Endothelial cell of umbilical vein (primary cell): ENCODE results near the gene TPMT.

Experiments
- CTCF ChIP-seq, 2 donors: IDR thresholded peaks; 1 replicate in 1 of 2; 2 replicates in 1 of 2; pipeline ENCODE4 v1.5.1; 2011; ENCODE audit warnings: low read length in 2 of 2, mild to moderate bottlenecking in 2 of 2, moderate library complexity in 2 of 2, control low read depth in 1 of 2, inconsistent platforms in 1 of 2, low read depth in 1 of 2; ENCODE audit not compliant: insufficient read depth in 1 of 2; ENCODE audit errors: extremely low read depth in 1 of 2
- EZH2 ChIP-seq: IDR thresholded peaks from 2 replicates; pipeline ENCODE4 v1.6.1; 2012; ENCODE audit warnings: borderline replicate concordance, low read depth, mild to moderate bottlenecking, moderate library complexity, low read length, inconsistent platforms; ENCODE audit not compliant: severe bottlenecking
- FOS ChIP-seq: IDR thresholded peaks from 2 replicates; pipeline ENCODE4 v1.6.1; 2011; ENCODE audit warnings: mild to moderate bottlenecking, low read length, moderate library complexity, borderline replicate concordance; ENCODE audit not compliant: insufficient read depth
- GATA2 ChIP-seq: IDR thresholded peaks from 2 replicates; pipeline ENCODE4 v1.7.0; 2011; ENCODE audit warnings: low read depth, mild to moderate bottlenecking, moderate library complexity, mixed read lengths, low read length; ENCODE audit not compliant: insufficient read length, insufficient read depth
- JUN ChIP-seq: IDR thresholded peaks from 2 replicates; pipeline ENCODE4 v1.6.1; 2011; ENCODE audit warnings: borderline replicate concordance, low read depth; ENCODE audit not compliant: insufficient read length, insufficient read depth
- MAX ChIP-seq: IDR thresholded peaks from 2 replicates; pipeline ENCODE4 v1.6.1; 2011; ENCODE audit not compliant: insufficient read depth, insufficient read length
- MYC ChIP-seq: IDR thresholded peaks from one replicate; pipeline ENCODE4 v1.6.1; 2011; ENCODE audit warnings: mild to moderate bottlenecking, low read depth, low read length
- POLR2A ChIP-seq: IDR thresholded peaks from 2 replicates; pipeline ENCODE4 v1.6.1; 2012; ENCODE audit warnings: low read depth, mild to moderate bottlenecking, control low read depth, low read length
- POLR2AphosphoS5 ChIP-seq: IDR thresholded peaks from 2 replicates; pipeline ENCODE4 v1.6.1; 2012; ENCODE audit warnings: low read depth, mild to moderate bottlenecking, control low read depth, low read length, moderate library complexity; ENCODE audit not compliant: insufficient read depth

GRCh38 chr6:18078866-18079265, 76.0 kb downstream of the TPMT start:
- TF ChIP-seq CTCF (IDR thresholded peaks at IDR 0.05; ENCODE audit: extremely low read depth in 1 of 2, insufficient read depth in 1 of 2, low read depth in 1 of 2, low read length in 2 of 2) (no peak), GATA2 (no peak), EZH2 (no peak), JUN (no peak), POLR2A (no peak), POLR2AphosphoS5 (no peak), MYC (no peak), MAX (no peak), FOS (no peak)
